ENCODE data around the gene ARRB1. TPM values are rescaled to one million over a fixed set of nuclear protein-coding genes. Genes with fewer than 3 reads are reported as not detected.
A peak's percentile ranks its signal among the peaks of the same experiment; 100 is the strongest.

The ARRB1 gene
- polyA plus RNA-seq, 2 of the 4 experiments (the other 2 are of a cell fraction) = 6.8 to 14.3 TPM

GRCh38 chr11:75383246-75383645 lies 31.8 kb upstream of the ARRB1 start:
- FAIRE-seq (no peak), DNase-seq (ENCODE audit: low read depth in 1 of 2, low spot score in 1 of 2) (peak; percentile 50 to 63), ATAC-seq (peak; percentile 46 to 48; a peak in 5 of 6 replicates)
- peaks cover 51% of the 10 kb centered on the region for H3K4me1 ChIP-seq
- TF ChIP-seq HDAC2 (IDR thresholded peaks at IDR 0.05) (no peak), BHLHE40 (IDR thresholded peaks at IDR 0.05; ENCODE audit: low read depth, low read length) (no peak), RCOR1 (IDR thresholded peaks at IDR 0.05; ENCODE audit: low read depth, low read length) (no peak), EHF (CRISPR knock-in tag; IDR thresholded peaks at IDR 0.05) (no peak), CBX2 (IDR thresholded peaks at IDR 0.05; ENCODE audit: borderline replicate concordance, low read depth) (no peak), FOSB (CRISPR knock-in tag; IDR thresholded peaks at IDR 0.05) (no peak), EP300 (IDR thresholded peaks at IDR 0.05) (no peak), E2F6 (IDR thresholded peaks at IDR 0.05; ENCODE audit: borderline replicate concordance, low read depth) (no peak), ZSCAN20 (CRISPR knock-in tag; IDR thresholded peaks at IDR 0.05) (no peak), MYC (IDR thresholded peaks at IDR 0.05; ENCODE audit: borderline replicate concordance, low read length) (no peak), JUNB (IDR thresholded peaks at IDR 0.05) (no peak), NR3C1 (IDR thresholded peaks at IDR 0.05) (no peak)
- TF ChIP-seq, protein P1, sequence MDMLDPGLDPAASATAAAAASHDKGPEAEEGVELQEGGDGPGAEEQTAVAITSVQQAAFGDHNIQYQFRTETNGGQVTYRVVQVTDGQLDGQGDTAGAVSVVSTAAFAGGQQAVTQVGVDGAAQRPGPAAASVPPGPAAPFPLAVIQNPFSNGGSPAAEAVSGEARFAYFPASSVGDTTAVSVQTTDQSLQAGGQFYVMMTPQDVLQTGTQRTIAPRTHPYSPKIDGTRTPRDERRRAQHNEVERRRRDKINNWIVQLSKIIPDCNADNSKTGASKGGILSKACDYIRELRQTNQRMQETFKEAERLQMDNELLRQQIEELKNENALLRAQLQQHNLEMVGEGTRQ (IDR thresholded peaks at IDR 0.05) = no peak
- 0 out of 3 replicates have a peak overlapping the region, but pooled peaks have one; percentile 13 for H3K4me2 ChIP-seq
- H3K9me3 ChIP-seq = no peaks in the 10 kb centered on the region
- CTCF ChIA-PET = interaction anchor here (1.5 to 20.4 kb wide), 7 partner anchors 9 to 103 kb away, joined by 5 to 581 read pairs (median 83); partner anchors contain the start of genes ARRB1 and RPS3
- 39% methylated on average over 3 of the region's 3 CpGs for WGBS (ENCODE audit: missing lambda C conversion rate)
- peak overlapping the region; percentile 54 to 59; a peak in 4 of 6 replicates for H3K27ac ChIP-seq
- POLR2A ChIA-PET = no interaction called here
- no peak overlapping the region for H3K4me3 ChIP-seq

DNA sequence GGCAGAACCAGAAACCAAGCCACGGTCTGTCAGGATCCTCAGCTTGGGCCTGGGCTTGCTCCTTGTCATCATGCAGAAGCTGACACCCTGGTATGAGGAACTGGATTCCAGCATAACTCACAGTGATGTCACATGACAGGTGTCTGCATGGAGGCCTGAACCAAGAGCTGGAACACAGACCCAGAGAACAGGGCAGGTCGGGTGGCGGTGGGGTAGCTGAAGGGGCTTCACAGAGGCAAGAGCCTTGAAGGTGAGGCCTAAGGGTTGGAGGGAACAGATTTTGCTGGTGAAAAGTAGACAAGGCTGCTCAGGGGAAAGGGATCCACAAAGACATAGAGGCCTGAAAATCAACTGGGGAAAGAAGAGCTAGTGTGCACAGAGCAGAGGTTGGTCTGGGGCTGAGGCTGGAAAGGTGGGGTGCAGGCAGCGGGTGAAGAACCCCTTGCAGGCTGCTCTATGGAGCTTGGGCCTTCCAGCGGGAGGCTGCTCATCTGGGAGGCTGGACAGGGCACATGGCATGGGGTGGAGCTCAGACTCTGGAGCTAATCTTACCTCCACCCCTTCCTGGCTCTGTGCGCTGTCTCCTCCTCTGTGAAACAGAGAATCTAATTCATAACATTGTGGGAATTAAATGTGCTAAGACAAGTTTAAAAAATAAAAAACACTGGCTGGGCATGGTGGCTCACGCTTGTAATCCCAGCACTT lies 29.4 kb upstream of the ARRB1 start:
- Histone ChIP-seq H3K4me1 (peaks cover 33% of the 10 kb centered on the region), H3K9me3 (no peaks in the 10 kb centered on the region), H3K4me2 (no peak overlapping the region), H3K27ac (peak overlapping the region; percentile 50 to 62; a peak in 5 of 6 replicates), H3K4me3 (no peak overlapping the region)
- ChIA-PET POLR2A (interaction anchor here (2.2 kb wide), 1 partner anchor 8 kb away, joined by 9 read pairs; no protein-coding TSS in a partner anchor), CTCF (interaction anchor here (1.1 to 20.4 kb wide), 8 partner anchors 8 to 150 kb away, joined by 3 to 581 read pairs (median 16); partner anchors contain the start of gene ARRB1)
- 69% methylated on average over 6 of the region's 7 CpGs for WGBS (ENCODE audit: missing lambda C conversion rate)
- TF ChIP-seq, protein P1 (IDR thresholded peaks at IDR 0.05) = peak; percentile 31; the same call in 1 of the 2 replicates
- TF ChIP-seq ZSCAN20 (CRISPR knock-in tag; IDR thresholded peaks at IDR 0.05) = no peak
- TF ChIP-seq CTCF (IDR thresholded peaks at IDR 0.05) = no peak
- TF ChIP-seq FOXS1 (CRISPR knock-in tag; IDR thresholded peaks at IDR 0.05) = peak; percentile 24; the same call in 1 of the 2 replicates
- peak; percentile 34; the same call in 1 of the 2 replicates for TF ChIP-seq ZNF302 (CRISPR knock-in tag; IDR thresholded peaks at IDR 0.05)
- peak in 1 of 2 experiments; percentile 63 for DNase-seq (ENCODE audit: low read depth in 1 of 2, low spot score in 1 of 2)
- ATAC-seq = peak; percentile 37 to 45; a peak in 5 of 6 replicates
- FAIRE-seq = no peak

DNA sequence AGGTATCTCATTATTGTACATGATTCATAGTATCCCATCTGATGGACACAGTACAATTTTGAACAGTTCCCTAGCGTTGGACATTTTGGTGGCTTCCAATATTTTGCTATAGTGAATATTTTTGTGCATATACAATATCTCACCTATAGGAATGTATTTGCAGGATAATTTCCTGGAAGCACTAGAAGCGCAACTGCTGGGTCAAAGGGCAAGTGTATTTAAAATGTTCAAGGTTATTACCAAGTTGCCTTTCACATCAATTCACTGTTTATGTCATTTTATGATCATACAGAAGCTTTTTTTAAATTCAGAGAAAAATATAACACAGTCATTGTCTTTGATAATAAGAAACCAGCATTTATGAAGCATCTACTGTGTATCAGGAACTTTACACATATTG lies 28.8 kb upstream of the ARRB1 start:
- H3K4me3 ChIP-seq = no peak overlapping the region
- FAIRE-seq (no peak), DNase-seq (ENCODE audit: low read depth in 1 of 2, low spot score in 1 of 2) (no peak), ATAC-seq (no peak)
- 95% methylated on average over 2 of the region's 2 CpGs for WGBS (ENCODE audit: missing lambda C conversion rate)
- ChIA-PET POLR2A (no interaction called here), CTCF (interaction anchor here (0.5 to 20.4 kb wide), 9 partner anchors 8 to 151 kb away, joined by 3 to 581 read pairs (median 9); partner anchors contain the start of gene ARRB1)
- peak overlapping the region; percentile 50 to 62; a peak in 4 of 6 replicates for H3K27ac ChIP-seq
- H3K4me2 ChIP-seq = no peak overlapping the region
- peaks cover 32% of the 10 kb centered on the region for H3K4me1 ChIP-seq
- no peaks in the 10 kb centered on the region for H3K9me3 ChIP-seq
- no peak for TF ChIP-seq RAD21 (conservative IDR thresholded peaks at IDR 0.05 in 1 of 2, IDR thresholded peaks at IDR 0.05 in 1 of 2)
- no peak for TF ChIP-seq CEBPB (IDR thresholded peaks at IDR 0.05)
- TF ChIP-seq, protein P1 (IDR thresholded peaks at IDR 0.05) = no peak
- TF ChIP-seq ZC3H11A (IDR thresholded peaks at IDR 0.05) = no peak
- TF ChIP-seq MAZ (IDR thresholded peaks at IDR 0.05; ENCODE audit: borderline replicate concordance, low read depth, low read length) = no peak
- TF ChIP-seq SMC3 (IDR thresholded peaks at IDR 0.05) = no peak
- no peak for TF ChIP-seq SREBF2 (IDR thresholded peaks at IDR 0.05)
- TF ChIP-seq HOXB13 (CRISPR knock-in tag; IDR thresholded peaks at IDR 0.05; ENCODE audit: low read depth) = no peak
- TF ChIP-seq TP53 (CRISPR knock-in tag; IDR thresholded peaks at IDR 0.05) = no peak
- no peak for TF ChIP-seq JUNB (IDR thresholded peaks at IDR 0.05)
- no peak for TF ChIP-seq CBX8 (IDR thresholded peaks at IDR 0.05)
- no peak for TF ChIP-seq ZFP36 (IDR thresholded peaks at IDR 0.05; ENCODE audit: borderline replicate concordance, partially characterized antibody)
- TF ChIP-seq, protein P2, sequence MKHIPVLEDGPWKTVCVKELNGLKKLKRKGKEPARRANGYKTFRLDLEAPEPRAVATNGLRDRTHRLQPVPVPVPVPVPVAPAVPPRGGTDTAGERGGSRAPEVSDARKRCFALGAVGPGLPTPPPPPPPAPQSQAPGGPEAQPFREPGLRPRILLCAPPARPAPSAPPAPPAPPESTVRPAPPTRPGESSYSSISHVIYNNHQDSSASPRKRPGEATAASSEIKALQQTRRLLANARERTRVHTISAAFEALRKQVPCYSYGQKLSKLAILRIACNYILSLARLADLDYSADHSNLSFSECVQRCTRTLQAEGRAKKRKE (CRISPR knock-in tag; IDR thresholded peaks at IDR 0.05; ENCODE audit: low read depth) = no peak
- no peak for TF ChIP-seq FOXS1 (CRISPR knock-in tag; IDR thresholded peaks at IDR 0.05)

Measured in A549 (cell line).